CD4-positive, CD25-positive, alpha-beta regulatory T cell (primary cell): ENCODE results near the gene CERS4. TPM values are rescaled to one million over a fixed set of nuclear protein-coding genes. Genes with fewer than 3 reads are reported as not detected.
A peak's percentile ranks its signal among the peaks of the same experiment; 100 is the strongest.
"Not testable (repeated sequence)": the region's sequence is repeated elsewhere in the genome, so short reads cannot be mapped to it uniquely, and the experiment has no call there.

Experiments used
- ATAC-seq, 2 donors: fragments of 150-1000 bp; cut with Tn5 transposase; one replicate each; pipeline ENCODE4 v1.10.0; 2021; ENCODE audit warnings: low read depth in 2 of 2, moderate number of reproducible peaks in 2 of 2, moderate library complexity in 1 of 2
- DNase-seq, 3 donors: peaks; one replicate each; pipeline versions ENCODE4 v3.0.0 to v3.0.0-alpha.2; 2012 to 2022; ENCODE audit warnings: mixed read lengths in 1 of 3
- H3K27ac ChIP-seq: one replicate; pipeline ENCODE4 v1.7.0; 2013; ENCODE audit warnings: mild to moderate bottlenecking, low read length; ENCODE audit not compliant: insufficient read depth, poor library complexity, severe bottlenecking
- H3K27me3 ChIP-seq: one replicate; pipeline ENCODE4 v1.7.0; 2013; ENCODE audit warnings: low read length; ENCODE audit not compliant: control insufficient read depth, insufficient read depth
- H3K36me3 ChIP-seq: one replicate; pipeline ENCODE4 v1.7.0; 2013; ENCODE audit warnings: mild to moderate bottlenecking, low read length, moderate library complexity; ENCODE audit not compliant: control insufficient read depth, insufficient read depth
- H3K4me1 ChIP-seq: 2 replicates; pipeline ENCODE4 v1.7.0; 2013; ENCODE audit warnings: mild to moderate bottlenecking, low read length; ENCODE audit not compliant: insufficient read depth, control insufficient read depth, poor library complexity, severe bottlenecking
- H3K4me3 ChIP-seq: one replicate; pipeline ENCODE4 v1.7.0; 2013; ENCODE audit warnings: low read depth, mild to moderate bottlenecking, low read length, moderate library complexity
- H3K9me3 ChIP-seq, 2 experiments: 1 replicate in 1 of 2; 2 replicates in 1 of 2; pipeline ENCODE4 v1.7.0; 2013; ENCODE audit warnings: low read length in 2 of 2, mild to moderate bottlenecking in 1 of 2, moderate library complexity in 1 of 2; ENCODE audit not compliant: control insufficient read depth in 2 of 2
- H3K27ac Mint-ChIP-seq, 3 donors: one replicate each; pipeline ENCODE4 v1.8.0; 2020 to 2022; ENCODE audit warnings: mild to moderate bottlenecking in 3 of 3, mixed read lengths in 3 of 3, moderate library complexity in 2 of 3
- H3K27me3 Mint-ChIP-seq: one replicate; pipeline ENCODE4 v1.8.0; 2022; ENCODE audit warnings: mild to moderate bottlenecking, mixed read lengths
- H3K36me3 Mint-ChIP-seq: one replicate; pipeline ENCODE4 v1.8.0; 2020; ENCODE audit warnings: mixed read lengths
- H3K4me1 Mint-ChIP-seq, 4 donors: one replicate each; pipeline ENCODE4 v1.8.0; 2020 to 2022; ENCODE audit warnings: mixed read lengths in 4 of 4, mild to moderate bottlenecking in 1 of 4
- H3K4me3 Mint-ChIP-seq, 4 donors: one replicate each; pipeline ENCODE4 v1.8.0; 2020 to 2022; ENCODE audit warnings: mild to moderate bottlenecking in 4 of 4, mixed read lengths in 4 of 4, moderate library complexity in 3 of 4
- H3K9me3 Mint-ChIP-seq, 7 donors: one replicate each; pipeline ENCODE4 v1.8.0; 2020 to 2022; ENCODE audit warnings: mixed read lengths in 7 of 7, mild to moderate bottlenecking in 3 of 7, moderate library complexity in 2 of 7
- polyA plus RNA-seq, 4 donors: library from polyadenylated mRNA; unstranded; fragments of 300-500 nt; fragmentation: Illumina TruSeq; gene quantifications; one replicate each; pipeline ENCODE4 v1.2.3, GENCODE V29; 2021
- total RNA-seq: library from RNA; stranded (reverse); gene quantifications from one replicate; pipeline ENCODE4 v1.2.3, GENCODE V29; 2022

CERS4 gene
- total and polyA plus RNA-seq, 5 donors from 2014 or later = 10.1 to 20.2 (median 14.2) TPM

DNA sequence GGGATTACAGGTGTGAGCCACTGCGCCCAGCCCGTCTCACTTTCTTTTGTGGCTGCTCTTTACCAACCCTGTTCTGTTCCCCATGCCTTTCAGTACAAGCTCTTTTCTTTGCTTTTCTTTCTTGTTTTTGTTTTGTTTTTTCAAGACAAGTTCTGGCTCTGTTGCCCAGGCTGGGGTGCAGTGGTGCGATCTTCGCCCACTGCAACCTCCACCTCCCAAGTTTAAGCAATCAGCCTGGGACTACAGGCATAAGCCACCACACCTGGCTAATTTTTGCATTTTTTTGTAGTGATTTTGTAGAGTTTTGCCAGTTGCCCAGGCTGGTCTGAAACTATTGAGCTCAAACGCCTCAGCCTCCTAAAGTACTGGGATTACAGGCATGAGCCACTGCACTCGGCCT, 3.7 kb downstream of the CERS4 start:
- Histone ChIP-seq H3K27ac (no peak overlapping the region), H3K4me1 (peaks cover 16% of the 10 kb centered on the region), H3K36me3 (no peaks in the 10 kb centered on the region), H3K9me3 (no peaks in the 10 kb centered on the region), H3K4me3 (no peak overlapping the region), H3K27me3 (no peaks in the 10 kb centered on the region)
- no peaks in the 10 kb centered on the region for H3K9me3 Mint-ChIP-seq
- peak overlapping the region in 2 of 4 donors; percentile 38 to 56 for H3K4me3 Mint-ChIP-seq
- DNase-seq (no peak), ATAC-seq (no peak)
- H3K4me1 Mint-ChIP-seq = peaks cover 0 to 60% (median 20%) of the 10 kb centered on the region in 4 donors
- H3K36me3 Mint-ChIP-seq = peaks cover 20% of the 10 kb centered on the region
- peaks cover 4% of the 10 kb centered on the region for H3K27me3 Mint-ChIP-seq
- peak overlapping the region in 1 of 3 donors; percentile 71 for H3K27ac Mint-ChIP-seq

DNA sequence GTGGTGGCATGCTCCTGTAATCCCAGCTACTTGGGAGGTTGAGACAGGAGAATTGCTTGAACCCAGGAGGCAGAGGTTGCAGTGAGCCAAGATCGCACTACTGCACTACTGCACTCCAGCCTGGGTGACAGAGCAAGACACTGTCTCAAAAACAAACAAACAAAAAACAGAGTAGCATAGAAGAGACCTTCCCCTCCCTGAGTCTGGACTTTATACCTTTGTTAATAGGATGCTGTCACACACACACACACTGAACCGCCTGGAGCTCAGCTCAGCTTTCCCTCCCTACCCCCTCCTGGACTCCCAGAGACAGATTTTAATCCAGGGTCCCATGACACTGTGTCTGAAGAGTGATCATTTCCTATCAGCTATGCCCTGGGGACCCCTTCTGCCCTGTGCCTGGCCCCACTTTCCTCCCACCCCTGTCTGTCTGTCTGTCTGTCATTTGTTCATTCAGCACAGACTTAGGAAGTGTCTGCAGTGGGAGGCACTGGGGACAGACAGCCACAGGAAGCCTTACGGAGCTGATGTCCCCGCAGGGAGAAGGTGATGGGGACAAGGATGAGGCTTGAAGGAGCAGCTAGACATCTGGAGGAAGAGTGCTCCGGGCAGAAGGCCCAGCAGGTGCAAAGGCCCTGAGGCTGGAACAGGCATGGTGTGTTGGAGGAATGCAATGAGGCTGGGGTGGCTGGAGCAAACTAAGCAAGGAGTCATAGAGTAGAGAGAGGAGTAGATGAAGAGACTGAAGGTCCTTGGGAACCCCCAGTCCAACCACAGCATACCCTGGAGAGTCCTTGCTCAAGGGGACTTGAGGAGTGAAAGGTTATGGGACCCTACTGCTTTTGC, 4.9 kb downstream of the CERS4 start:
- DNase-seq (no peak), ATAC-seq (no peak)
- no peaks in the 10 kb centered on the region for H3K9me3 ChIP-seq
- no peaks in the 10 kb centered on the region for H3K9me3 Mint-ChIP-seq
- peaks cover 20% of the 10 kb centered on the region for H3K36me3 Mint-ChIP-seq
- peak overlapping the region in 1 of 4 donors; percentile 68 for H3K4me3 Mint-ChIP-seq
- H3K4me1 ChIP-seq = peaks cover 16% of the 10 kb centered on the region
- H3K27ac ChIP-seq = no peak overlapping the region
- no peaks in the 10 kb centered on the region for H3K36me3 ChIP-seq
- H3K27ac Mint-ChIP-seq = peak overlapping the region in 2 of 3 donors; percentile 49 to 95
- H3K27me3 Mint-ChIP-seq = no peaks in the 10 kb centered on the region
- H3K4me1 Mint-ChIP-seq = peaks cover 0 to 57% (median 20%) of the 10 kb centered on the region in 4 donors
- no peak overlapping the region for H3K4me3 ChIP-seq
- no peaks in the 10 kb centered on the region for H3K27me3 ChIP-seq

DNA sequence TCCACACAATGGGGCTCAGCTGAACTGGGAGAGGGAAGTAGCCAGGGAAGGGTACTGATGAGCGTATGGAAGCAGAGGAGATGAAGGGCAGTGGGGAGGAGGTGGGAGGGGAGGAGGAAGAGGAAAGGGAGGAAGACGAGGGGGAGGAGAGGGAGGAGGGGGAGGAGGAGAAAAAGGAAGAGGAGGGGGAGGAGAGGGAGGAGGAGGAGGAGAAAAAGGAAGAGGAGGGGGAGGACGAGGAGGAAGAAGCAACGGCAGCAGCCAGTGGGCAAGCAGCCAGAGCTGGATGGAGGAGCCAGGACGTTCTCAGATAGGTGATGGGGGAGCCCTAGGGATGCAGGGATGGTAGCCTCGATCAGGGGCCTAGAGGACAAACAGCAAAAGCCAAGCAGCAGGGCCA, 5.6 kb downstream of the CERS4 start:
- no peak overlapping the region for H3K4me3 Mint-ChIP-seq
- ATAC-seq = no peak
- no peak overlapping the region for H3K27ac ChIP-seq

DNA sequence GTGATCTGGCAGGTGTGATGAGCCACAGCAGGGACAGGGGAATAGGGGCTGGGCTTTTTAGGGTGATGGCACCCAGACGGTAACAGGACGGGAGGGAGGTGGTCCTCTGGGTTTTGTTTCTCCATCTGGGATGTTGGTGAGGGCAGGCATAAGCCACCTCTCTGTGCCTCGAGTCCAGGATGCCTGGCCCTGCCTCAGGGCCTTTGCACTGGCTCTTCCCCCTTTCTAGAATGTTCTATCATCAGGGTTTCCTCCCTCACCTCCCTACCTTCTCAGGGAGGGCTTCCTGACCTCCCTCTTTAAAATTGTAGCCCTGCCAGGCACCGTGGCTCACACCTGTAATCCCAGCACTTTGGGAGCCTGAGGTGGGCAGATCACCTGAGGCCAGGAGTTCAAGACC, 6.6 kb downstream of the CERS4 start:
- Histone ChIP-seq H3K9me3 (no peaks in the 10 kb centered on the region), H3K27me3 (no peaks in the 10 kb centered on the region), H3K27ac (no peak overlapping the region), H3K4me1 (peaks cover 4% of the 10 kb centered on the region), H3K4me3 (no peak overlapping the region), H3K36me3 (no peaks in the 10 kb centered on the region)
- peak overlapping the region in 1 of 3 donors; percentile 25 for H3K27ac Mint-ChIP-seq
- DNase-seq = no peak
- no peaks in the 10 kb centered on the region for H3K27me3 Mint-ChIP-seq
- no peaks in the 10 kb centered on the region for H3K9me3 Mint-ChIP-seq
- H3K4me3 Mint-ChIP-seq = no peak overlapping the region
- ATAC-seq = no peak
- peaks cover 0 to 49% (median 12%) of the 10 kb centered on the region in 4 donors for H3K4me1 Mint-ChIP-seq
- peaks cover 20% of the 10 kb centered on the region for H3K36me3 Mint-ChIP-seq

More for the DNA sequence above, 5.6 kb downstream of the CERS4 start:
- Mint-ChIP-seq H3K27me3 (no peaks in the 10 kb centered on the region), H3K9me3 (no peaks in the 10 kb centered on the region), H3K27ac (peak overlapping the region in 1 of 3 donors; percentile 95), H3K4me1 (peaks cover 0 to 56% (median 19%) of the 10 kb centered on the region in 4 donors), H3K36me3 (peaks cover 20% of the 10 kb centered on the region)
- Histone ChIP-seq H3K36me3 (no peaks in the 10 kb centered on the region), H3K4me3 (no peak overlapping the region), H3K4me1 (peaks cover 14% of the 10 kb centered on the region), H3K9me3 (no peaks in the 10 kb centered on the region), H3K27me3 (no peaks in the 10 kb centered on the region)
- DNase-seq = no peak

DNA sequence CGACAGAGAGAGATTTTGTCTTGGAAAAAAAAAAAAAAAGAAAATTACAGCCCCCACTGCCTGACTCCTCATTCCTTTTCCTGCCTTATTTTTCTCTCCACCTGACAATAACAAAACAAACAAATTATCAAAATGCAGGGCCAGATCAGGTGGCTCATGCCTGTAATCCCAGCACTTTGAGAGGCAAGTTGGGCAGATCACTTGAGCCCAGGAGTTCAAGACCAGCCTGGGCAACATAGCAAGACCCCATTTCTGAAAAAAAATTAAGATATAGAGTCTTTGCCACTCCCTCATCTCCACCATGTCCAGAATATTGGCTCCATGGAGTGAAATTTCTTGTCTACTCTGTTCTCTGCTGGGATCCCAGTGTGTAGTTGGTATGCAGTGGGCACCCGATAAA, 7.2 kb downstream of the CERS4 start:
- Mint-ChIP-seq H3K9me3 (no peaks in the 10 kb centered on the region), H3K4me3 (no peak overlapping the region), H3K27ac (peak overlapping the region in 1 of 3 donors; percentile 64), H3K27me3 (no peaks in the 10 kb centered on the region), H3K4me1 (peaks cover 0 to 44% (median 12%) of the 10 kb centered on the region in 4 donors), H3K36me3 (peaks cover 20% of the 10 kb centered on the region)
- DNase-seq = no peak
- H3K27ac ChIP-seq = no peak overlapping the region
- no peaks in the 10 kb centered on the region for H3K9me3 ChIP-seq
- no peaks in the 10 kb centered on the region for H3K27me3 ChIP-seq
- no peaks in the 10 kb centered on the region for H3K36me3 ChIP-seq
- no peak overlapping the region for H3K4me3 ChIP-seq
- H3K4me1 ChIP-seq = no peaks in the 10 kb centered on the region
- ATAC-seq = no peak

DNA sequence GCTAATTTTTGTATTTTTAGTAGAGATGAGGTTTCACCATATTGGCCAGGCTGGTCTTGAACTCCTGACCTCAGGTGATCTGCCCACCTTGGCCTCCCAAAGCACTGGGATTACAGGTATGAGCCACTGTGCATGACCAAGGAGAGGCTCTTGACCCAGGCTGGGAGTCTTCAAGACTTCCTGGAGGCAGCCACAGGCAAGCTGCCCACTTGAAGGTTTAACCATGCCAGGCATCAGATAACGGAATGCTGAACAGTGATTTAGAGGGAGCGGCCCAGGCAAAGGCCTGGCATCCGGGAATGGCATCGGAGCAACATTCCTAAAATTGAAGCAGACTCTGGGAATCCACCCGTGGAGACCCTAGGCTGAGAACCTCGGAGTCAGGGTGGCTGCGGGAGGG, 9.0 kb downstream of the CERS4 start:
- not testable (repeated sequence) for H3K4me1 ChIP-seq, H3K27ac ChIP-seq, H3K9me3 ChIP-seq, ATAC-seq, H3K27ac Mint-ChIP-seq, H3K27me3 Mint-ChIP-seq, H3K36me3 ChIP-seq, H3K4me3 ChIP-seq, H3K4me3 Mint-ChIP-seq, DNase-seq, H3K9me3 Mint-ChIP-seq, H3K27me3 ChIP-seq
- Mint-ChIP-seq H3K4me1 (peaks cover 0 to 34% (median 8%) of the 10 kb centered on the region in 4 donors), H3K36me3 (peaks cover 14% of the 10 kb centered on the region)

DNA sequence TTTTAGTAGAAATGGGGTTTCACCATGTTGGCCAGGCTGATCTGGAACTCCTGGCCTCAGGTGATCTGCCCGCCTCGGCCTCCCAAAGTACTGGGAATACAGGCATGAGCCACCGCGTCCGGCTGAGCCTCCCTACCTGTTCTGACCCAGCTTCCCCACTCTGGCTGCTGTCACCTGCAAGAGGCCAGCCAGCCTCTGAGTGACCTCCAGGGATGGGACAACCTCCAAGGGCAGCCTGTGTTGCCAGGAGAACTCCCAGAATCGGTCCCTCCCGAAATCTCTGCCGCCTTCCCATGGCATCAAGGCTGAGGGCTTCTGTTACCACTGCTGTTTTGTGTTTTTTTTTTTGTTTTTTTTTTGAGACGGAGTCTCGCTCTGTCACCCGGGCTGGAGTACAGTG, 11.3 kb downstream of the CERS4 start:
- no peak overlapping the region for H3K4me3 Mint-ChIP-seq
- Histone ChIP-seq H3K27me3 (no peaks in the 10 kb centered on the region), H3K27ac (no peak overlapping the region), H3K4me3 (no peak overlapping the region), H3K9me3 (no peaks in the 10 kb centered on the region), H3K36me3 (no peaks in the 10 kb centered on the region), H3K4me1 (no peaks in the 10 kb centered on the region)
- H3K9me3 Mint-ChIP-seq = no peaks in the 10 kb centered on the region
- DNase-seq = no peak
- peaks cover 15% of the 10 kb centered on the region for H3K36me3 Mint-ChIP-seq
- H3K27ac Mint-ChIP-seq = peak overlapping the region in 2 of 3 donors; percentile 29 to 76
- ATAC-seq = no peak
- peaks cover 0 to 24% (median 0%) of the 10 kb centered on the region in 4 donors for H3K4me1 Mint-ChIP-seq
- H3K27me3 Mint-ChIP-seq = no peaks in the 10 kb centered on the region

DNA sequence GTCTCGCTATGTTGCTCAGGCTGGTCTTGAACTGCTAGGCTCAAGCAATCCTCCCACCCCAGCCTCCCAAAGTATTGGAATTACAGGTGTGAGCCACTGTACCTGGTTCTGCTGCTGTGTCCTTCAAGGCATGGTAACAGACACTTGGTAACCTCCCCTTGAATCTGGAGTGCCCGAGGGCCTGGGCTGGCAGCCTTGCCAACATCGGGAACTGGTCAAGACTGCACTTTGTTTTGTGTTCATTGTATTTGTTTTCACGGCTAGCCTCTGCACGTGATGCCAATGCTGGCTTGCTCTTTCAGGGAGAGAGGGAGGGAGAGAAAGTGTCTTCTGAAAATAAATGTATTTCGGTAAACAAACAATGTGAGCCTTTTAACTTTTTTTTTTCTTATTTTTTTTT, 12.0 kb downstream of the CERS4 start:
- Mint-ChIP-seq H3K36me3 (peaks cover 16% of the 10 kb centered on the region), H3K4me1 (peaks cover 0 to 19% (median 0%) of the 10 kb centered on the region in 4 donors), H3K4me3 (no peak overlapping the region), H3K27ac (peak overlapping the region in 1 of 3 donors; percentile 42), H3K27me3 (no peaks in the 10 kb centered on the region), H3K9me3 (no peaks in the 10 kb centered on the region)
- Histone ChIP-seq H3K9me3 (no peaks in the 10 kb centered on the region), H3K27ac (no peak overlapping the region), H3K4me3 (no peak overlapping the region), H3K4me1 (no peaks in the 10 kb centered on the region), H3K36me3 (no peaks in the 10 kb centered on the region), H3K27me3 (no peaks in the 10 kb centered on the region)
- ATAC-seq = no peak
- no peak for DNase-seq
